ENCODE data around the gene MBD3L4. TPM values are rescaled to one million over a fixed set of nuclear protein-coding genes. Genes with fewer than 3 reads are reported as not detected.

Gene MBD3L4
- total RNA-seq, 4 donors from 2014 or later: not detected

GRCh38 chr19:7010722-7011593 is 29.0 kb downstream of the MBD3L4 start:
- DNase-seq: no peak
- no peak overlapping the region for H3K27ac ChIP-seq

DNA sequence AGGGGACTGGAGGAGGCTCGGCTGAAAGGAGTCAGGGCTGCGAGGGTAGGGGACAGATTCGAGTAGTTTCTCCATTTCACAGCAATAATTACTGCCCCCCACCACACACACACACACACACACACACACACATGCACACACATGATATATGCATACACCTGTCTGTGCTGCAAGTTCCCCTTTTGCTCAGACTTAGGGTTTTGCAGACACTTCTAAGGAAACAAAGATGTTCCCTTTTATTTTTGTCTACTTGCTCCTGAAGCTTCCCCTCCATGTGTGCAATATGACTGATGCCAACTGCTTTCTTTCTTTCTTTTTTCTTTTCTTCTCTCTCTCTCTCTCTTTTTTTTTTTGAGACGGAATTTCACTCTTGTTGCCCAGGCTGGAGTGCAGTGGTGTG is 32.1 kb downstream of the MBD3L4 start:
- WGBS, 2 donors: 30 to 43% methylated on average over 4 of the region's 4 CpGs

More at GRCh38 chr19:7010722-7011593, 29.0 kb downstream of the MBD3L4 start:
- no peak for TF ChIP-seq POLR2A (IDR thresholded peaks at IDR 0.05)
- TF ChIP-seq, protein P1, sequence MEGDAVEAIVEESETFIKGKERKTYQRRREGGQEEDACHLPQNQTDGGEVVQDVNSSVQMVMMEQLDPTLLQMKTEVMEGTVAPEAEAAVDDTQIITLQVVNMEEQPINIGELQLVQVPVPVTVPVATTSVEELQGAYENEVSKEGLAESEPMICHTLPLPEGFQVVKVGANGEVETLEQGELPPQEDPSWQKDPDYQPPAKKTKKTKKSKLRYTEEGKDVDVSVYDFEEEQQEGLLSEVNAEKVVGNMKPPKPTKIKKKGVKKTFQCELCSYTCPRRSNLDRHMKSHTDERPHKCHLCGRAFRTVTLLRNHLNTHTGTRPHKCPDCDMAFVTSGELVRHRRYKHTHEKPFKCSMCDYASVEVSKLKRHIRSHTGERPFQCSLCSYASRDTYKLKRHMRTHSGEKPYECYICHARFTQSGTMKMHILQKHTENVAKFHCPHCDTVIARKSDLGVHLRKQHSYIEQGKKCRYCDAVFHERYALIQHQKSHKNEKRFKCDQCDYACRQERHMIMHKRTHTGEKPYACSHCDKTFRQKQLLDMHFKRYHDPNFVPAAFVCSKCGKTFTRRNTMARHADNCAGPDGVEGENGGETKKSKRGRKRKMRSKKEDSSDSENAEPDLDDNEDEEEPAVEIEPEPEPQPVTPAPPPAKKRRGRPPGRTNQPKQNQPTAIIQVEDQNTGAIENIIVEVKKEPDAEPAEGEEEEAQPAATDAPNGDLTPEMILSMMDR (IDR thresholded peaks at IDR 0.05): no peak
- WGBS, 2 donors: 75 to 90% methylated on average over 10 to 11 of the region's 12 CpGs
- H3K4me3 ChIP-seq: no peak overlapping the region
- no peaks in the 10 kb centered on the region for H3K4me1 ChIP-seq
- H3K9me3 ChIP-seq: no peaks in the 10 kb centered on the region
- H3K27me3 ChIP-seq: peaks cover 0 to under 1% (median 0%) of the 10 kb centered on the region in 4 donors
- intact Hi-C loops (cut with DNase I): no loop called here
- no peaks in the 10 kb centered on the region for H3K36me3 ChIP-seq

GRCh38 chr19:7006135-7006704 is 33.8 kb downstream of the MBD3L4 start:
- peaks cover 0 to 7% (median 0%) of the 10 kb centered on the region in 4 donors for H3K27me3 ChIP-seq
- no peaks in the 10 kb centered on the region for H3K9me3 ChIP-seq
- DNase-seq: no peak
- H3K36me3 ChIP-seq: no peaks in the 10 kb centered on the region
- 70 to 83% methylated on average over 6 to 8 of the region's 11 CpGs for WGBS, 2 donors
- no peaks in the 10 kb centered on the region for H3K4me1 ChIP-seq
- H3K27ac ChIP-seq: no peak overlapping the region
- no peak overlapping the region for H3K4me3 ChIP-seq
- intact Hi-C loops (cut with DNase I): no loop called here
- TF ChIP-seq, protein P1 (IDR thresholded peaks at IDR 0.05): no peak
- TF ChIP-seq POLR2A (IDR thresholded peaks at IDR 0.05): no peak

More for the DNA sequence above, 32.1 kb downstream of the MBD3L4 start:
- intact Hi-C loops (cut with DNase I): no loop called here
- no peaks in the 10 kb centered on the region for H3K36me3 ChIP-seq
- H3K27ac ChIP-seq: no peak overlapping the region
- TF ChIP-seq, protein P1 (IDR thresholded peaks at IDR 0.05): no peak
- no peak for TF ChIP-seq POLR2A (IDR thresholded peaks at IDR 0.05)
- H3K9me3 ChIP-seq: no peaks in the 10 kb centered on the region
- no peaks in the 10 kb centered on the region for H3K4me1 ChIP-seq
- no peak for DNase-seq
- no peak overlapping the region for H3K4me3 ChIP-seq
- H3K27me3 ChIP-seq: no peaks in the 10 kb centered on the region

GRCh38 chr19:7004313-7004931 is 35.6 kb downstream of the MBD3L4 start:
- no peak for DNase-seq
- H3K9me3 ChIP-seq: no peaks in the 10 kb centered on the region

More at GRCh38 chr19:7004313-7004931, 35.6 kb downstream of the MBD3L4 start:
- Histone ChIP-seq H3K4me3 (no peak overlapping the region), H3K27me3 (peaks cover 0 to 7% (median 0%) of the 10 kb centered on the region in 4 donors), H3K36me3 (no peaks in the 10 kb centered on the region), H3K4me1 (no peaks in the 10 kb centered on the region), H3K27ac (no peak overlapping the region)
- 82 to 83% methylated on average over 9 to 12 of the region's 18 CpGs for WGBS, 2 donors
- intact Hi-C loops (cut with DNase I): no loop called here
- TF ChIP-seq POLR2A (IDR thresholded peaks at IDR 0.05): no peak
- TF ChIP-seq, protein P1 (IDR thresholded peaks at IDR 0.05): no peak
